DOHH2 (cell line): ENCODE measurements around the gene SP1.

Source experiments
- H3F3A ChIP-seq: fragments of 200-600 bp; sonication (generic), shearing (Covaris generic); 2 replicates; pipeline ENCODE4 v1.6.0; 2016; ENCODE audit warnings: antibody characterized with exemption, mild to moderate bottlenecking; ENCODE audit not compliant: control insufficient read depth, insufficient read depth
- H3K27ac ChIP-seq: fragments of 200-600 bp; sonication (generic); 2 replicates; pipeline ENCODE4 v1.5.1; 2014; ENCODE audit warnings: low read depth, mild to moderate bottlenecking, low read length, moderate library complexity
- H3K27me3 ChIP-seq: fragments of 200-600 bp; sonication (generic); 2 replicates; pipeline ENCODE4 v1.6.1; 2014; ENCODE audit warnings: mild to moderate bottlenecking, low read length, mixed read lengths; ENCODE audit not compliant: control insufficient read depth
- H3K36me3 ChIP-seq: fragments of 200-600 bp; sonication (generic); 2 replicates; pipeline ENCODE4 v1.6.1; 2014; ENCODE audit warnings: mild to moderate bottlenecking, low read length, moderate library complexity, mixed read lengths; ENCODE audit not compliant: control insufficient read depth
- H3K4me1 ChIP-seq: fragments of 200-600 bp; sonication (generic); 2 replicates; pipeline ENCODE4 v1.6.1; 2014; ENCODE audit warnings: mild to moderate bottlenecking, low read length, mixed read lengths; ENCODE audit not compliant: control insufficient read depth
- H3K4me2 ChIP-seq: fragments of 200-600 bp; sonication (generic); 2 replicates; pipeline ENCODE4 v1.6.0; 2014; ENCODE audit warnings: mild to moderate bottlenecking, low read length, moderate library complexity
- H3K4me3 ChIP-seq: fragments of 200-600 bp; sonication (generic); 2 replicates; pipeline ENCODE4 v1.5.1; 2014; ENCODE audit warnings: mild to moderate bottlenecking, low read length, mixed read lengths
- H3K79me2 ChIP-seq: fragments of 200-600 bp; sonication (generic); 2 replicates; pipeline ENCODE4 v1.6.1; 2014; ENCODE audit warnings: mild to moderate bottlenecking, low read length, mixed read lengths; ENCODE audit not compliant: control insufficient read depth
- H3K9me2 ChIP-seq: fragments of 200-600 bp; sonication (generic); replicated peaks from 2 replicates; pipeline ENCODE4 v1.6.1; 2014; ENCODE audit warnings: mild to moderate bottlenecking, low read length, mixed read lengths; ENCODE audit not compliant: control insufficient read depth
- H3K9me3 ChIP-seq: fragments of 200-600 bp; sonication (generic); 2 replicates; pipeline ENCODE4 v1.6.1; 2014; ENCODE audit warnings: antibody characterized with exemption, low read length, mixed read lengths; ENCODE audit not compliant: control insufficient read depth, insufficient read depth
- H4K20me1 ChIP-seq: fragments of 200-600 bp; sonication (generic); 2 replicates; pipeline ENCODE4 v1.6.0; 2014; ENCODE audit warnings: low read depth, mild to moderate bottlenecking, antibody characterized with exemption, low read length, moderate library complexity; ENCODE audit not compliant: control insufficient read depth, insufficient read depth
- CTCF ChIP-seq: fragments of 200-600 bp; sonication (generic); IDR thresholded peaks from one replicate; pipeline ENCODE4 v1.5.1; 2014; ENCODE audit warnings: antibody characterized with exemption, mild to moderate bottlenecking, low read depth, low read length; ENCODE audit not compliant: poor library complexity, severe bottlenecking
- EZH2phosphoT487 ChIP-seq: fragments of 200-600 bp; sonication (generic); IDR thresholded peaks from 2 replicates; pipeline ENCODE4 v1.6.1; 2017; ENCODE audit warnings: borderline replicate concordance, mild to moderate bottlenecking, antibody characterized with exemption, low read length, moderate library complexity, mixed read lengths

Gene SP1

DNA sequence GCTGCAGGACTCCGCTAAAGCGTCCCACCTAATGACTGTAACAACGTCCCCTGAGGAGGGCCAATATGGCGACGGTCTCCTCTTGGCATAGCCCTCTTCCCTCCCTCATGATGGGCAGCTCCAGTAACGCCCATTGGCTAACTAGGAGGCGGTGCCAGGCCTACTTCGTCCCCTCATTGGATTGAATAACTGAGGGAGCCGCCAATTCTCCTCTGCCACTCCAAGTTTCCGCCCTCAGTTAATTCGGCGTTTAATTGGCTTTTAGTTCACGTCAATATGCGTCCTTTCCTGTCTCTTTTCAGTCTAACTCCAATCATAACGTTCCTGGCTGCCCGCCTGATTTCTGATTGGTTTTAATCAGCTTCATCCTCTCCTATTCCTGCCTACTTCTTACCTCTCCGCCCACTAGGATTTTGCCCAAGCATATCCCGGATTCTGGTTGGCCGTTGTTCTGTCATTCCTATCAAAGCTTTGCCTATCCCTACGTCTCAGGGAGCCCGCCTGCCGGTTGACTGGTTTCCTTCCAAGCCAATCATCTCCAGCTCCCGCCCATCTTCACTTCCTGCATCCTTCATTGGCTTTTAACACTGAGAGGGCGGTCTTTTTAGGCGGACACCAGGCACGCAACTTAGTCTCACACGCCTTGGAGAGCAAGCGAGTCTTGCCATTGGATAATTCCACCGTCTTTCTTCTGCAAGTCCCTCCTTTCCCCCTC, 430 bp upstream of the SP1 start:
- H4K20me1 ChIP-seq: peaks cover 24% of the 10 kb centered on the region
- peaks cover 39% of the 10 kb centered on the region for H3K79me2 ChIP-seq
- peaks cover 46% of the 10 kb centered on the region for H3K4me1 ChIP-seq
- no peaks in the 10 kb centered on the region for H3K9me3 ChIP-seq
- H3K4me3 ChIP-seq: peak overlapping the region; percentile 83
- H3F3A ChIP-seq: peaks cover 4% of the 10 kb centered on the region; the same call in 1 of the 2 replicates
- H3K4me2 ChIP-seq: peak overlapping the region; percentile 93
- TF ChIP-seq EZH2phosphoT487: no peak
- no peak for TF ChIP-seq CTCF
- no peaks in the 10 kb centered on the region for H3K27me3 ChIP-seq
- H3K9me2 ChIP-seq: no peaks in the 10 kb centered on the region
- H3K36me3 ChIP-seq: peaks cover 35% of the 10 kb centered on the region
- H3K27ac ChIP-seq: peak overlapping the region; percentile 81

GRCh38 chr12:53380794-53381730, 1.1 kb downstream of the SP1 start:
- peaks cover 4% of the 10 kb centered on the region; the same call in 1 of the 2 replicates for H3F3A ChIP-seq
- peaks cover 24% of the 10 kb centered on the region for H4K20me1 ChIP-seq
- H3K36me3 ChIP-seq: peaks cover 41% of the 10 kb centered on the region
- peak overlapping the region; percentile 89 for H3K4me2 ChIP-seq
- no peaks in the 10 kb centered on the region for H3K9me3 ChIP-seq
- peaks cover 52% of the 10 kb centered on the region for H3K4me1 ChIP-seq
- H3K79me2 ChIP-seq: peaks cover 53% of the 10 kb centered on the region
- H3K27ac ChIP-seq: peak overlapping the region; percentile 59
- no peaks in the 10 kb centered on the region for H3K27me3 ChIP-seq
- TF ChIP-seq CTCF (no peak), EZH2phosphoT487 (no peak)
- H3K9me2 ChIP-seq: no peaks in the 10 kb centered on the region
- H3K4me3 ChIP-seq: peak overlapping the region; percentile 83

GRCh38 chr12:53381731-53382630, 2.0 kb downstream of the SP1 start:
- H3K27ac ChIP-seq: peak overlapping the region; percentile 59; the same call in 1 of the 2 replicates
- peak overlapping the region; percentile 83 for H3K4me3 ChIP-seq
- peaks cover 24% of the 10 kb centered on the region for H4K20me1 ChIP-seq
- H3K79me2 ChIP-seq: peaks cover 62% of the 10 kb centered on the region
- peaks cover 60% of the 10 kb centered on the region for H3K4me1 ChIP-seq
- H3K4me2 ChIP-seq: peak overlapping the region; percentile 89
- H3K27me3 ChIP-seq: no peaks in the 10 kb centered on the region
- H3K9me3 ChIP-seq: no peaks in the 10 kb centered on the region
- H3K36me3 ChIP-seq: peaks cover 50% of the 10 kb centered on the region
- no peaks in the 10 kb centered on the region for H3K9me2 ChIP-seq
- TF ChIP-seq CTCF: peak; percentile 62
- no peak for TF ChIP-seq EZH2phosphoT487
- H3F3A ChIP-seq: peaks cover 4% of the 10 kb centered on the region; the same call in 1 of the 2 replicates
